Activated T-cell treated with anti-CD3 and anti-CD28 coated beads, Interleukin-2, amount 50 U/mL, for 4 hours (primary cell): ENCODE measurements around the gene MTCL1. TPM values are rescaled to one million over a fixed set of nuclear protein-coding genes. Genes with fewer than 3 reads are reported as not detected.
"Not testable (repeated sequence)": the region's sequence is repeated elsewhere in the genome, so short reads cannot be mapped to it uniquely, and the experiment has no call there.

Source experiments
- ATAC-seq, 2 donors: fragments of 200-7000 bp; cut with Tn5 transposase; one replicate each; pipeline ENCODE4 v1.10.0; 2021
- DNase-seq: peaks from one replicate; pipeline ENCODE4 v3.0.0-alpha.2; 2020
- H3K27me3 Mint-ChIP-seq: one replicate; pipeline ENCODE4 v1.8.0; 2021; ENCODE audit warnings: low read depth, mixed read lengths
- H3K36me3 Mint-ChIP-seq: one replicate; pipeline ENCODE4 v1.8.0; 2022; ENCODE audit warnings: mixed read lengths; ENCODE audit not compliant: insufficient read depth
- H3K4me1 Mint-ChIP-seq: one replicate; pipeline ENCODE4 v1.8.0; 2021; ENCODE audit warnings: low read depth, mixed read lengths
- H3K4me3 Mint-ChIP-seq: one replicate; pipeline ENCODE4 v1.8.0; 2021; ENCODE audit warnings: mild to moderate bottlenecking, moderate library complexity, mixed read lengths
- H3K9me3 Mint-ChIP-seq: one replicate; pipeline ENCODE4 v1.8.0; 2021; ENCODE audit warnings: mixed read lengths
- total RNA-seq, 3 donors: library from RNA; stranded (reverse); gene quantifications; one replicate each; pipeline ENCODE4 v1.2.1, GENCODE V29; 2021

The MTCL1 gene
- total RNA-seq, 3 donors from 2014 or later = 0.23 to 0.73 (median 0.69) TPM

- ATAC-seq = peak; percentile 90 to 92
- peaks cover 36% of the 10 kb centered on the region for H3K4me1 Mint-ChIP-seq
- peak; percentile 12 for DNase-seq
- no peaks in the 10 kb centered on the region for H3K36me3 Mint-ChIP-seq
- no peaks in the 10 kb centered on the region for H3K9me3 Mint-ChIP-seq
- H3K27me3 Mint-ChIP-seq = no peaks in the 10 kb centered on the region
- peak overlapping the region; percentile 50 for H3K4me3 Mint-ChIP-seq
These were observed 49.9 kb downstream of the MTCL1 start for GRCh38 chr18:8754995-8755960.

GRCh38 chr18:8756571-8756970 lies 51.2 kb downstream of the MTCL1 start:
- no peaks in the 10 kb centered on the region for H3K36me3 Mint-ChIP-seq

DNA sequence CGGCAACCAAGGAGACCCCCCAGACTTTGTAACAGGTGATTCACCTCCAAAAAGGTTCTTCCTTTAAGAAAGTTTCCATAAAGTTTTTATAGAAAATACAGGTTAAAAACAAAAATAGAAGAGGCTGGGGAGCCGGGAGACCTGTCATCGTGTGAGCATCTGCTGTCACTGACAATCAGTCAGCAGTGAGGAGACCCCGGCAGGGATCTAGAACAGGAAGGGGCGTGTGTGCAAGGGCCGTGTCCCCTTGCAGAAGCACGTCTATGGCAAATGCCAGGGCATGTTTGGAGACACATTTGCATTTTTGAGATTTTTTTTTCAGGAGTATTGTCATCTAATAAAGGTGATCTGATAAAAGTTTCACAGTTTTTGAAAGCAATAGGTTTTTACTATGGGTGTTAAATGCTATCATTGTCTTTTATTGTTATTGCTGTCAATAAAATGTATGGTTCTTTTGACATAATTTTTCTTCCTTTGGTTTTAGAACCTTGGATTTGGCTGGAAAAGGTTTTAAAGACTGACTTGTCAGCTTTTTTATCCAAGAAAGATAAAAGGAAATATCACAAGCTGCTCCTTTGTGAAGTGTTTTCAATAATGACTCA lies 52.1 kb downstream of the MTCL1 start:
- no peak for DNase-seq
- Mint-ChIP-seq H3K4me3 (no peak overlapping the region), H3K36me3 (no peaks in the 10 kb centered on the region), H3K27me3 (no peaks in the 10 kb centered on the region), H3K4me1 (peaks cover 35% of the 10 kb centered on the region), H3K9me3 (peaks cover 11% of the 10 kb centered on the region)
- ATAC-seq = no peak

More at GRCh38 chr18:8756571-8756970, 51.2 kb downstream of the MTCL1 start:
- Mint-ChIP-seq H3K4me1 (peaks cover 35% of the 10 kb centered on the region), H3K4me3 (no peak overlapping the region), H3K9me3 (peaks cover 4% of the 10 kb centered on the region), H3K27me3 (no peaks in the 10 kb centered on the region)
- no peak for ATAC-seq
- no peak for DNase-seq

DNA sequence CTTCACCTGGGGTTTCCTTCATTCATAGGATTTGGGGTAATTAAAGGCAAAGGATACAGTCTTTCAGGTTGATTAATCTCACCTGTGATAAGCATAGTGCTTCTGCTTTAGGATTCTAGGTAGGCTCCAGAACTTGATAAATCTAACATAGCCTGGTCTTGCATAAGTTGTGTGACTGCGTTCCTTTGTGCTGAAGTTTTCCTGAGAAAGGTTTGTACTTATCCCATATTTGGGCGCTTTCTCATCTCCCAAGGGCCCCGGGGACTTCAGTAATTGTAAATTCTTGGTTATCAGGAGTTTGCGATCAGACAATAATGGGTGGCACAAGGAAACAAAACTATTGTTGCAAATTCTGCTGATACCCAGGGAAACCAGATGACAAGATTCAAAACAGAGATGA lies 53.1 kb downstream of the MTCL1 start:
- H3K9me3 Mint-ChIP-seq = peaks cover 12% of the 10 kb centered on the region
- H3K27me3 Mint-ChIP-seq = no peaks in the 10 kb centered on the region
- no peak for DNase-seq
- H3K4me3 Mint-ChIP-seq = no peak overlapping the region
- peaks cover 35% of the 10 kb centered on the region for H3K4me1 Mint-ChIP-seq
- ATAC-seq = no peak
- no peaks in the 10 kb centered on the region for H3K36me3 Mint-ChIP-seq

DNA sequence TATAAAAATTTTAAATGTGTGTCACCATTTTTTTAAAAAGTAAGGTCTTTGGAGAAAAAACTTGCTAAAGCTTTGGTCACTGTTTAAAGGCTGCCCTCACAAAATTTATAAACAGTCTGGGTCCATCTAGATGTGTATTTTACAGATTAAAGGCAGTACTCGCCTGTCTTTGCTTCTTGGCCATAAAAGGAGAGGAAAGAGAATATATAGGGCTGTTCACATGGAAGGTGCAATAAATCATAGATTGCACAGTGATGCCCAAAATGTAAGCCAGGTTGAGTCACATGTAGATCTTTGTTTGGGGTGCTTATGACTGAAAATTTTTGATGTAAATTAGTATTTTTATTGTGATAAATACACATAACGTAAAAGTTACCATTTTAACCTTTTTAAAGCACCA lies 55.6 kb downstream of the MTCL1 start:
- Mint-ChIP-seq H3K27me3 (no peaks in the 10 kb centered on the region), H3K4me1 (peaks cover 16% of the 10 kb centered on the region), H3K9me3 (peaks cover 12% of the 10 kb centered on the region), H3K4me3 (no peak overlapping the region), H3K36me3 (no peaks in the 10 kb centered on the region)
- no peak for ATAC-seq
- no peak for DNase-seq

GRCh38 chr18:8761535-8761934 lies 56.2 kb downstream of the MTCL1 start:
- not testable (repeated sequence) for H3K36me3 Mint-ChIP-seq, DNase-seq, H3K27me3 Mint-ChIP-seq, H3K4me3 Mint-ChIP-seq, ATAC-seq
- H3K4me1 Mint-ChIP-seq = peaks cover 13% of the 10 kb centered on the region
- H3K9me3 Mint-ChIP-seq = peaks cover 12% of the 10 kb centered on the region

DNA sequence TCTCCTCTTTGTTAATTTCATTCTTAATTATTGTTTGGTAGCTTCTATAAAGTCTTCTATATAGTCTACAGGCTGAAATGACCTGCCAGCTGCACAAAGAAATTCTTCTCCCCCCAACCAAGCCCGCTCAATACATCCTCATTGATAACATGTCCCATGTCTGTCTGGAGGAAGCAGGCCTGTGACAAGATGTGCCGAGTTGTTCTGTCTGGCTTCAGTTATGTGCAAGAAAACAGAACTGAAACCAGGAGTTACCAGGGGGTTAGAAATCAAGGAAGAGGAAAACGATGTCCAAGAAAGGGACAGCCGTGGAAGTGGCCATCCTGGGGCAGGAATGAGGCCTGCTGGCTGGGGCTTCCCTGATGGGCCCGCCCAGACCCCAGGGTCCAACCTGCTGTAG lies 57.6 kb downstream of the MTCL1 start:
- Mint-ChIP-seq H3K9me3 (peaks cover 12% of the 10 kb centered on the region), H3K4me1 (peaks cover 5% of the 10 kb centered on the region), H3K27me3 (no peaks in the 10 kb centered on the region), H3K36me3 (no peaks in the 10 kb centered on the region), H3K4me3 (no peak overlapping the region)
- DNase-seq = no peak
- no peak for ATAC-seq

- Mint-ChIP-seq H3K4me1 (peaks cover 2% of the 10 kb centered on the region), H3K36me3 (no peaks in the 10 kb centered on the region), H3K4me3 (no peak overlapping the region), H3K9me3 (peaks cover 12% of the 10 kb centered on the region), H3K27me3 (no peaks in the 10 kb centered on the region)
- ATAC-seq = no peak
- no peak for DNase-seq
These were observed 58.3 kb downstream of the MTCL1 start for GRCh38 chr18:8763611-8764010.

DNA sequence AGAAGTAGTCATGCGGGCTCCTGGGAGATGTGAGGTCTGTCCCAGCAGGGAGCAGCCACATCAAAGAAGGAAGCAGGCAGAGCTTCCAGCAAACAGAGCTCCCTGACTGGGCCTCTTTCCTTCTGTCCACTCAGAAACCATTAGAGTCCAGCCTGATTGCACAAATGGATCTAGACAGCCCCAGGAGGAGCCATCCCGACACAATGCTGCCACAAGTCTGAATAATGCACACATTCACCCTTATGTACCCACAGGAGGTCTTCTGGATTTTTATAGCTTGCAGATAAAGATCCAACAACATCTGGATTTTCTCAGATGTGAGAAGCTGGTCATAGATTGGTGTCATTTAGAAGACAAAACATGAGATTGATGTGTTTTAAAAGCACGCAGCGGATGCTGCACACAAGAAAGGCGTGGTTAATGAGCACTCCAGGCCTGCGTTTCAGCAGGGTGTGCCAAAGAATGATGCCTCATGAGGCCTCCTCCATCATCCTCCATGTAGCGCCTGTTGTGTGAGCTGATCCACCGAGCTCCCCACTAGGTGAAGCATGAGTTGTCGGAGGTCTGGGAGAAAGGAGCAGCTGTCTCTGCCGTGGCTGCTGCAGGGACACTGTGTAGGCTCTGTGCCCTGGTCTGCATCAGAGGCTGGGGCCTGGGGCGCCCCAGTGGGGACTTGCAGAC lies 60.6 kb downstream of the MTCL1 start:
- Mint-ChIP-seq H3K36me3 (no peaks in the 10 kb centered on the region), H3K4me3 (no peak overlapping the region), H3K4me1 (no peaks in the 10 kb centered on the region), H3K27me3 (no peaks in the 10 kb centered on the region), H3K9me3 (peaks cover 12% of the 10 kb centered on the region)
- no peak for DNase-seq
- no peak for ATAC-seq

- ATAC-seq (no peak), DNase-seq (no peak)
- Mint-ChIP-seq H3K4me3 (no peak overlapping the region), H3K4me1 (no peaks in the 10 kb centered on the region), H3K27me3 (no peaks in the 10 kb centered on the region), H3K9me3 (peaks cover 8% of the 10 kb centered on the region), H3K36me3 (no peaks in the 10 kb centered on the region)
These were observed 61.4 kb downstream of the MTCL1 start for GRCh38 chr18:8766559-8767293.

- Mint-ChIP-seq H3K4me3 (no peak overlapping the region), H3K27me3 (no peaks in the 10 kb centered on the region)
- no peak for ATAC-seq
These were observed 62.0 kb downstream of the MTCL1 start for GRCh38 chr18:8767340-8767739.

DNA sequence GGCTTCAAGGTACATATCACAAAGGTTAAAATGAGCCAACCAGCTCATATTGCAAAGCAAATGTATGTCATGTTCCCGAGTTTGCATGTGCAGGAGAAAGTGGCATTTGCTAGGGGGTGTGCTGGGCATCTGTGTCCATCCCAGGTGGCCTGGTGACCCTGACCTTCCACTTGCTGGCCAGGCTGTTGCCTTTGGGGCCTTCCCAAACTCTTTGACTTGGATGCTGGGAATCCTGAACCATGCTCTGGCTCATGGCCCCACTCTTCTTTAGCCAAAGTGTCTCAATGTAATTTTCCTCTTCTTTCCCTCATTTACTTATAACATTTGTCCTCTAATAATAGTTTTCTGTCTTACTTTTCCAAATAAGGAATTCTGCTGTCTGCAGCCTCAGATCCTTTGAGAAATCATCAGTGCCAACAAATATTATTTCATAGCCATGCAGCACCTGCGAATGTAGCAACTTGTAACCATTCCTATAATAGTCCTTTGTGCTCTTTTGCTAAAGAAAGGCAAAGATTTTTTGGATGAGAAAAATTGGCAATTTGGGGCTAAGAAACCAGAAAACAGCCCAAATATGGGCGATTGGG lies 64.2 kb downstream of the MTCL1 start:
- H3K27me3 Mint-ChIP-seq = no peaks in the 10 kb centered on the region
- no peak overlapping the region for H3K4me3 Mint-ChIP-seq
- no peaks in the 10 kb centered on the region for H3K9me3 Mint-ChIP-seq
- ATAC-seq (no peak), DNase-seq (no peak)
- no peaks in the 10 kb centered on the region for H3K36me3 Mint-ChIP-seq
- H3K4me1 Mint-ChIP-seq = no peaks in the 10 kb centered on the region

More at GRCh38 chr18:8767340-8767739, 62.0 kb downstream of the MTCL1 start:
- DNase-seq = no peak
- Mint-ChIP-seq H3K9me3 (peaks cover 3% of the 10 kb centered on the region), H3K36me3 (no peaks in the 10 kb centered on the region), H3K4me1 (no peaks in the 10 kb centered on the region)

GRCh38 chr18:8770657-8771056 lies 65.3 kb downstream of the MTCL1 start:
- no peaks in the 10 kb centered on the region for H3K27me3 Mint-ChIP-seq
- ATAC-seq = no peak
- H3K9me3 Mint-ChIP-seq = no peaks in the 10 kb centered on the region
- DNase-seq = no peak
- H3K4me1 Mint-ChIP-seq = no peaks in the 10 kb centered on the region
- H3K36me3 Mint-ChIP-seq = no peaks in the 10 kb centered on the region
- H3K4me3 Mint-ChIP-seq = no peak overlapping the region

- H3K4me1 Mint-ChIP-seq = no peaks in the 10 kb centered on the region
- no peak for DNase-seq
- H3K36me3 Mint-ChIP-seq = no peaks in the 10 kb centered on the region
- H3K9me3 Mint-ChIP-seq = no peaks in the 10 kb centered on the region
- no peak for ATAC-seq
- H3K4me3 Mint-ChIP-seq = no peak overlapping the region
- H3K27me3 Mint-ChIP-seq = no peaks in the 10 kb centered on the region
These were observed 66.6 kb downstream of the MTCL1 start for GRCh38 chr18:8771930-8772329.
